Endothelial cell of umbilical vein (primary cell): ENCODE measurements around the gene CUBN. TPM values are rescaled to one million over a fixed set of nuclear protein-coding genes. Genes with fewer than 3 reads are reported as not detected.

Experiments
- BruUV-seq: library from RNA; stranded (reverse); fragments of 400-500 nt; replicated peaks from 2 replicates; lab custom pipeline; 2021; lab: Mats Ljungman, UMichigan
- CTCF ChIA-PET: fragments of 300-600, 350-600 bp; sonication (Branson Sonifier 250); formaldehyde crosslinking; loops from one replicate; lab custom pipeline; 2021; ENCODE audit warnings: antibody characterized with exemption, inconsistent platforms; lab: Charles Lee
- POLR2A ChIA-PET: fragments of 300-600, 350-600 bp; sonication (Branson Sonifier 250); formaldehyde crosslinking; loops from one replicate; lab custom pipeline; 2021; ENCODE audit warnings: antibody characterized with exemption, inconsistent platforms; lab: Charles Lee
- DNase-seq: peaks from one replicate; pipeline ENCODE4 v3.0.0-alpha.2; 2011; ENCODE audit warnings: low read depth, low spot score
- FAIRE-seq: peaks from 2 replicates; lab custom pipeline; 2011; peaks lifted over from hg19 to GRCh38; lab: Jason Lieb, UNC
- H2AFZ ChIP-seq: 2 replicates; pipeline ENCODE4 v1.6.0; 2012; ENCODE audit warnings: low read depth, low read length, control low read depth, inconsistent platforms
- H3K27ac ChIP-seq: 2 replicates; pipeline ENCODE4 v1.5.1; 2011; ENCODE audit warnings: low read depth, mild to moderate bottlenecking, control low read depth, low read length, moderate library complexity; ENCODE audit not compliant: insufficient read depth
- H3K27me3 ChIP-seq, 2 experiments: 2 replicates each; pipeline versions ENCODE4 v1.6.0 to v1.6.1; 2011; ENCODE audit warnings: low read length in 2 of 2, mixed read lengths in 1 of 2; ENCODE audit not compliant: control insufficient read depth in 2 of 2, insufficient read depth in 2 of 2
- H3K36me3 ChIP-seq, 2 experiments: 2 replicates in 1 of 2; 3 replicates in 1 of 2; pipeline ENCODE4 v1.5.1; 2011; ENCODE audit warnings: low read length in 2 of 2, mild to moderate bottlenecking in 1 of 2, moderate library complexity in 1 of 2; ENCODE audit not compliant: control insufficient read depth in 2 of 2, insufficient read depth in 2 of 2; ENCODE audit errors: extremely low read depth in 1 of 2
- H3K4me1 ChIP-seq: 3 replicates; pipeline ENCODE4 v1.5.1; 2011; ENCODE audit warnings: mild to moderate bottlenecking, low read length; ENCODE audit not compliant: control insufficient read depth, insufficient read depth; ENCODE audit errors: extremely low read depth
- H3K4me2 ChIP-seq: 2 replicates; pipeline ENCODE4 v1.6.1; 2011; ENCODE audit warnings: low read length, control low read depth, mixed read lengths; ENCODE audit not compliant: insufficient read depth
- H3K4me3 ChIP-seq, 3 experiments: fragments of 200-600 bp in 1 of 3; sonication (generic), shearing (Covaris generic) in 1 of 3; replicated peaks in 1 of 3; 2 replicates each; pipeline ENCODE4 v1.5.1; 2011 to 2016; ENCODE audit warnings: control low read depth in 3 of 3, low read length in 3 of 3, mild to moderate bottlenecking in 2 of 3, inconsistent platforms in 1 of 3, low read depth in 1 of 3, moderate library complexity in 1 of 3; ENCODE audit not compliant: insufficient read depth in 1 of 3
- H3K79me2 ChIP-seq: 2 replicates; pipeline ENCODE4 v1.6.0; 2012; ENCODE audit warnings: low read length, inconsistent platforms; ENCODE audit not compliant: control insufficient read depth, insufficient read depth
- H3K9ac ChIP-seq: replicated peaks from 2 replicates; pipeline ENCODE3; 2011; ENCODE audit warnings: low read length, control low read depth; ENCODE audit not compliant: insufficient read depth; ENCODE audit errors: extremely low read depth
- H3K9me1 ChIP-seq: replicated peaks from 3 replicates; pipeline ENCODE4 v1.6.0; 2011; ENCODE audit warnings: mild to moderate bottlenecking, low read length; ENCODE audit not compliant: control insufficient read depth, insufficient read depth; ENCODE audit errors: extremely low read depth
- H3K9me3 ChIP-seq: replicated peaks from 2 replicates; pipeline ENCODE4 v1.5.1; 2012; ENCODE audit warnings: low read length, inconsistent platforms; ENCODE audit not compliant: control insufficient read depth, insufficient read depth
- H4K20me1 ChIP-seq: replicated peaks from 2 replicates; pipeline ENCODE3; 2011; ENCODE audit warnings: mild to moderate bottlenecking, low read length; ENCODE audit not compliant: control insufficient read depth, insufficient read depth; ENCODE audit errors: extremely low read depth
- CTCF ChIP-seq, 2 donors: IDR thresholded peaks; 1 replicate in 1 of 2; 2 replicates in 1 of 2; pipeline ENCODE4 v1.5.1; 2011; ENCODE audit warnings: low read length in 2 of 2, mild to moderate bottlenecking in 2 of 2, moderate library complexity in 2 of 2, control low read depth in 1 of 2, inconsistent platforms in 1 of 2, low read depth in 1 of 2; ENCODE audit not compliant: insufficient read depth in 1 of 2; ENCODE audit errors: extremely low read depth in 1 of 2
- EZH2 ChIP-seq: IDR thresholded peaks from 2 replicates; pipeline ENCODE4 v1.6.1; 2012; ENCODE audit warnings: borderline replicate concordance, low read depth, mild to moderate bottlenecking, moderate library complexity, low read length, inconsistent platforms; ENCODE audit not compliant: severe bottlenecking
- FOS ChIP-seq: IDR thresholded peaks from 2 replicates; pipeline ENCODE4 v1.6.1; 2011; ENCODE audit warnings: mild to moderate bottlenecking, low read length, moderate library complexity, borderline replicate concordance; ENCODE audit not compliant: insufficient read depth
- GATA2 ChIP-seq: IDR thresholded peaks from 2 replicates; pipeline ENCODE4 v1.7.0; 2011; ENCODE audit warnings: low read depth, mild to moderate bottlenecking, moderate library complexity, mixed read lengths, low read length; ENCODE audit not compliant: insufficient read length, insufficient read depth
- JUN ChIP-seq: IDR thresholded peaks from 2 replicates; pipeline ENCODE4 v1.6.1; 2011; ENCODE audit warnings: borderline replicate concordance, low read depth; ENCODE audit not compliant: insufficient read length, insufficient read depth
- MAX ChIP-seq: IDR thresholded peaks from 2 replicates; pipeline ENCODE4 v1.6.1; 2011; ENCODE audit not compliant: insufficient read depth, insufficient read length
- MYC ChIP-seq: IDR thresholded peaks from one replicate; pipeline ENCODE4 v1.6.1; 2011; ENCODE audit warnings: mild to moderate bottlenecking, low read depth, low read length
- POLR2A ChIP-seq: IDR thresholded peaks from 2 replicates; pipeline ENCODE4 v1.6.1; 2012; ENCODE audit warnings: low read depth, mild to moderate bottlenecking, control low read depth, low read length
- POLR2AphosphoS5 ChIP-seq: IDR thresholded peaks from 2 replicates; pipeline ENCODE4 v1.6.1; 2012; ENCODE audit warnings: low read depth, mild to moderate bottlenecking, control low read depth, low read length, moderate library complexity; ENCODE audit not compliant: insufficient read depth
- dilution Hi-C: fragments of 300-500 bp; cut with MboI; formaldehyde crosslinking; loops from one replicate; pipeline ENCODE4 v1.15.0; 2019; ENCODE audit warnings: low sequenced_read_pairs; ENCODE audit not compliant: extremely low pct_ligation_motif_present
- intact Hi-C: fragments of 100-400 bp; cut with micrococcal nuclease; formaldehyde crosslinking; loops from one replicate; pipeline ENCODE4 v1.10.0; 2022
- polyA plus RNA-seq, 4 experiments: library from polyadenylated mRNA; depleted of rRNA in 3 of 4; stranded (reverse) in 3 of 4; unstranded in 1 of 4; fragments of >200 nt; gene quantifications; 2 replicates each; pipeline versions ENCODE4 v1.2.1 to v1.2.3, GENCODE V29; 2011 to 2012; ENCODE audit warnings: missing spikeins in 1 of 4
- total RNA-seq: library from RNA; stranded (reverse); gene quantifications from 2 replicates; pipeline ENCODE4 v1.2.3, GENCODE V29; 2021

Gene CUBN
- total and polyA plus RNA-seq, 2 donors (not counting 3 experiments of a cell fraction or from before 2014, with no cell fraction given) = 2.7 to 4.6 TPM

- ChIA-PET POLR2A (no interaction called here), CTCF (no interaction called here)
- Histone ChIP-seq H4K20me1 (no peaks in the 10 kb centered on the region), H3K4me3 (no peak overlapping the region), H3K27me3 (no peaks in the 10 kb centered on the region), H2AFZ (no peak overlapping the region), H3K9me1 (no peaks in the 10 kb centered on the region), H3K36me3 (no peaks in the 10 kb centered on the region), H3K9me3 (no peaks in the 10 kb centered on the region), H3K79me2 (no peaks in the 10 kb centered on the region), H3K4me2 (no peak overlapping the region), H3K4me1 (no peaks in the 10 kb centered on the region), H3K9ac (no peak overlapping the region), H3K27ac (no peak overlapping the region)
- intact Hi-C loops (no loop called here), dilution Hi-C loops (no loop called here)
- no peak for TF ChIP-seq CTCF (IDR thresholded peaks at IDR 0.05; ENCODE audit: extremely low read depth in 1 of 2, insufficient read depth in 1 of 2, low read depth in 1 of 2, low read length in 2 of 2)
- TF ChIP-seq EZH2 = no peak
- no peak for TF ChIP-seq MYC
- no peak for TF ChIP-seq MAX
- TF ChIP-seq GATA2 = no peak
- no TSS peak for BruUV-seq
- FAIRE-seq = no peak
- no peak for DNase-seq
Measured at GRCh38 chr10:17134737-17135260, 5.2 kb upstream of the CUBN start.

- Histone ChIP-seq H2AFZ (no peak overlapping the region), H3K4me1 (no peaks in the 10 kb centered on the region), H3K4me2 (no peak overlapping the region), H3K27ac (no peak overlapping the region), H3K4me3 (no peak overlapping the region), H3K36me3 (no peaks in the 10 kb centered on the region), H4K20me1 (no peaks in the 10 kb centered on the region), H3K9ac (no peak overlapping the region), H3K9me1 (no peaks in the 10 kb centered on the region), H3K79me2 (no peaks in the 10 kb centered on the region), H3K27me3 (no peaks in the 10 kb centered on the region), H3K9me3 (no peaks in the 10 kb centered on the region)
- BruUV-seq = no TSS peak
- intact Hi-C loops (no loop called here), dilution Hi-C loops (no loop called here)
- POLR2A ChIA-PET = no interaction called here
- no peak for FAIRE-seq
- DNase-seq = no peak
- no peak for TF ChIP-seq MAX
- no peak for TF ChIP-seq POLR2A
- TF ChIP-seq EZH2 = no peak
- TF ChIP-seq JUN = no peak
- no peak for TF ChIP-seq CTCF (IDR thresholded peaks at IDR 0.05; ENCODE audit: extremely low read depth in 1 of 2, insufficient read depth in 1 of 2, low read depth in 1 of 2, low read length in 2 of 2)
- no peak for TF ChIP-seq FOS
- no peak for TF ChIP-seq MYC
- TF ChIP-seq GATA2 = no peak
- TF ChIP-seq POLR2AphosphoS5 = no peak
- CTCF ChIA-PET = interaction anchor here (1.2 kb wide), 1 partner anchor 14 kb away, joined by 3 read pairs; no protein-coding TSS in a partner anchor
Measured at GRCh38 chr10:17134282-17134681, 4.7 kb upstream of the CUBN start.
